ENCODE data around the gene MAGI1.

- no peak for TF ChIP-seq POLR2A (IDR thresholded peaks at IDR 0.05)
- no peak for TF ChIP-seq CTCF (IDR thresholded peaks at IDR 0.05)
Measured at GRCh38 chr3:65901226-65901625, 137.5 kb downstream of the MAGI1 start.

All from lower leg skin (tissue), 3 donors.